GM18909 (cell line): ENCODE measurements around the gene TPR.

Source experiments
- ATAC-seq: cut with Tn5 transposase; IDR thresholded peaks from one replicate; pipeline ENCODE4 v1.9.1; 2021; ENCODE audit warnings: mild to moderate bottlenecking; ENCODE audit not compliant: unreplicated experiment, poor library complexity

Gene TPR

GRCh38 chr1:186337554-186337953 is 37.5 kb downstream of the TPR start:
- no peak for ATAC-seq

DNA sequence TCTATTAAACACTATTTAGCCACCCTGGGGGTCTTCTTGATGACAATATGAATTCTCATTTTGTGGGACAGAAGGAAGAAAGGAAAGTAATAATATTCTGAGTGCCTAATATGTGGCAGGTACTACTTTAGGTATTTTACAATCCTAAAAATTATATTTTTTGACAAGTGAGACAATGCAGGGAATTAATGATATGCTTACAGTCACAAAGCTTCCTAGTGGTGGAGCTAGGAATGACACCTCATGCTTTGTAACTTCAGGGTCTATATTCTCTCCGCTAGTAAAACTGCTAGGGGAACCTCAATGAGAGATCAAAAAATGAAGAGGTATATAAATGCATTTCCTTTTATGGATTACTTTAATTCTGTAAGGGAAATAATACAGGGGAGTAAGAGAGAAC is 44.3 kb downstream of the TPR start:
- ATAC-seq = no peak

DNA sequence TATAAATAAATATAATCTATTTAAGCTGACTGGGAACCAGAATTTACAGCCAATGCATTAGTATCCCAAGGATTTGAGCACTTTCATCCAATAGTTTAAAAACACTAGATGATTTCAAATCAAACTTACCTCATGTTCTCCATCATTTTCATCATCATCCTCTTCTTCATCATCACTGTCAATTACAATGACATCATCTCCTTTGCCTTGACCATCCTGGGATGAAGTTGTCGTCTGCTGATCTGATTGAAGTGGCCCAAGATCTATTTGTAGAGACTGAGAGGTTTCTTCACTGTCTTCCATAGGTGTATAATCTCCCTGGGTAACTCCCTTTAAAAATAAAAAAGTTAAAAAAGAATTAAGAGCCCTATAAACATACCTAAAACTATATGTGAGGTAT is 47.7 kb downstream of the TPR start:
- no peak for ATAC-seq

- ATAC-seq = no peak
Observed at GRCh38 chr1:186326009-186326408, 49.0 kb downstream of the TPR start.

GRCh38 chr1:186325239-186325638 is 49.8 kb downstream of the TPR start:
- ATAC-seq = no peak

GRCh38 chr1:186323865-186324264 is 51.2 kb downstream of the TPR start:
- no peak for ATAC-seq

GRCh38 chr1:186315570-186315969 is 59.5 kb downstream of the TPR start:
- ATAC-seq = no peak

- no peak for ATAC-seq
Observed at GRCh38 chr1:186311375-186312051, 63.5 kb downstream of the TPR start.

DNA sequence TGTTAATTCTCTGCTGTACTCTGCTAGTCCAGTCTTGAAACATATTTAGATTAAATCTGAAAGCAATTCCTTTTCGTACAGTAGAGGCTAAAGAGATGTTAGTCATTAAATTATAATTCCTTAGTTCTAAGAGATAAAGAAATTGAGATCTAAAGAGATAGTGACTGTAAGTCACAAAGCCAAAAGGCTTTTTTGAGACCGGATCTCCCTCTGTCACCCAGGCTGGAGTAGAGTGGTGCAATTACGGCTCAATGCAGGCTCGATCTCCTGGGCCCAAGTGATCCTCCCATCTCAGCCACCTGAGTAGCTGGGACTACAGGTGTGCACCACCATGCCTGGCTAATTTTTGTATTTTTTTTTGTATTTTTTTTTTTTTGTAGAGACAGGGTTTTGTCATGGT is 64.7 kb downstream of the TPR start:
- ATAC-seq = no peak

DNA sequence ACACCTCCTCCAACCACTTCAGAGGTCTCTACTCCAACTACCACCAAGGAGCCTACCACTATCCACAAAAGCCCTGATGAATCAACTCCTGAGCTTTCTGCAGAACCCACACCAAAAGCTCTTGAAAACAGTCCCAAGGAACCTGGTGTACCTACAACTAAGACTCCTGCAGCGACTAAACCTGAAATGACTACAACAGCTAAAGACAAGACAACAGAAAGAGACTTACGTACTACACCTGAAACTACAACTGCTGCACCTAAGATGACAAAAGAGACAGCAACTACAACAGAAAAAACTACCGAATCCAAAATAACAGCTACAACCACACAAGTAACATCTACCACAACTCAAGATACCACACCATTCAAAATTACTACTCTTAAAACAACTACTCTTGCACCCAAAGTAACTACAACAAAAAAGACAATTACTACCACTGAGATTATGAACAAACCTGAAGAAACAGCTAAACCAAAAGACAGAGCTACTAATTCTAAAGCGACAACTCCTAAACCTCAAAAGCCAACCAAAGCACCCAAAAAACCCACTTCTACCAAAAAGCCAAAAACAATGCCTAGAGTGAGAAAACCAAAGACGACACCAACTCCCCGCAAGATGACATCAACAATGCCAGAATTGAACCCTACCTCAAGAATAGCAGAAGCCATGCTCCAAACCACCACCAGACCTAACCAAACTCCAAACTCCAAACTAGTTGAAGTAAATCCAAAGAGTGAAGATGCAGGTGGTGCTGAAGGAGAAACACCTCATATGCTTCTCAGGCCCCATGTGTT is 66.6 kb downstream of the TPR start:
- ATAC-seq = no peak

- ATAC-seq = no peak
Observed at GRCh38 chr1:186307445-186307844, 67.6 kb downstream of the TPR start.

DNA sequence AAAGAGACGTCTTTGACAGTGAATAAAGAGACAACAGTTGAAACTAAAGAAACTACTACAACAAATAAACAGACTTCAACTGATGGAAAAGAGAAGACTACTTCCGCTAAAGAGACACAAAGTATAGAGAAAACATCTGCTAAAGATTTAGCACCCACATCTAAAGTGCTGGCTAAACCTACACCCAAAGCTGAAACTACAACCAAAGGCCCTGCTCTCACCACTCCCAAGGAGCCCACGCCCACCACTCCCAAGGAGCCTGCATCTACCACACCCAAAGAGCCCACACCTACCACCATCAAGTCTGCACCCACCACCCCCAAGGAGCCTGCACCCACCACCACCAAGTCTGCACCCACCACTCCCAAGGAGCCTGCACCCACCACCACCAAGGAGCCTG is 68.5 kb downstream of the TPR start:
- ATAC-seq = no peak

GRCh38 chr1:186304982-186305949 is 69.8 kb downstream of the TPR start:
- ATAC-seq = peak; percentile 79

GRCh38 chr1:186303911-186304310 is 71.1 kb downstream of the TPR start:
- no peak for ATAC-seq

- no peak for ATAC-seq
Observed at GRCh38 chr1:186302381-186302920, 72.6 kb downstream of the TPR start.

DNA sequence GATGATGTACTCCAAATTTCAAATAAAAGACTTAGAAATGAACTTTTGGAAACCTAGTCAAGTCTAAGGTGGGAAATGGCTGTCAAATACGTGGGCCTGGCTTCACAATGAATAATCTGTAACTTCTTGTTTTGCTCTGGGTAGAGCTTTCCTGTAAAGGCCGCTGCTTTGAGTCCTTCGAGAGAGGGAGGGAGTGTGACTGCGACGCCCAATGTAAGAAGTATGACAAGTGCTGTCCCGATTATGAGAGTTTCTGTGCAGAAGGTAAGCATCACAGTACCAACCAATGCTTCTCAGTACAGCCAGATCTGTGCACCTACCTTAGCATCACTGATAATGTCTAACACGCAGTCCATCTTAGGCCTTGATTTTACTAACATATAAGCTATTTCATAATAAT is 73.6 kb downstream of the TPR start:
- no peak for ATAC-seq

- ATAC-seq = no peak
Observed at GRCh38 chr1:186300056-186300455, 75.0 kb downstream of the TPR start.

GRCh38 chr1:186299570-186299969 is 75.5 kb downstream of the TPR start:
- ATAC-seq = no peak

DNA sequence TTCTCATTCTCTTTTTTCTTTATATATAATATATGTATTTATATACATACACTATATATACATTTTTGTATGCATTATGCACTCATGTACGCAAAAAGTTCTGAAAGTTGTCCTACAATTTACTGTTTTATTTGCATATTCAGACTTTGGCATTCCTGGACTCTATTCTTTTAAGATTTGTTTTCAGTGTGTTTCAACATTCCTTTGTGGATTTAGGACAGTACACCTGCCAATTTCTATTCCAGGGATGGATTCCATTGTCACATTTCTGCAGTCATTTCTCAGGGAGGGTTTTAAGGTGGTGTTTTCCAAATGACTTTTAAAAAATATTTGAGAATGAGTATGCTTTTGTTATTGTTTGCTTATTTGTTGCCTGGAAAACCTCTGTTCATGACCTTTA is 76.2 kb downstream of the TPR start:
- ATAC-seq = no peak

- no peak for ATAC-seq
Observed at GRCh38 chr1:186297439-186298045, 77.5 kb downstream of the TPR start.
